Kidney epithelial cell (primary cell): ENCODE measurements around the gene PSMA1. TPM values are rescaled to one million over a fixed set of nuclear protein-coding genes. Genes with fewer than 3 reads are reported as not detected.

ENCODE experiments used
- total RNA-seq: library from RNA; depleted of rRNA; stranded (reverse); fragments of >200 nt; gene quantifications from 2 replicates; pipeline ENCODE4 v1.2.3, GENCODE V29; 2015

The PSMA1 gene
- total RNA-seq, 1 donor from 2014 or later, result 197 TPM

Other genes starting within 250 kb of the PSMA1 start
- 102 and 118 TPM in 2 replicates for gene RRAS2, start 161.2 kb downstream of the PSMA1 start, total RNA-seq
- 124 and 131 TPM in 2 replicates for gene COPB1, start 20.6 kb downstream of the PSMA1 start, total RNA-seq
- 3.1 TPM in 2 replicates for gene PDE3B, start 123.4 kb upstream of the PSMA1 start, total RNA-seq